HG03460 (cell line): Measurements from ENCODE around the gene AAR2.

Experiments
- ATAC-seq: cut with Tn5 transposase; IDR thresholded peaks from one replicate; pipeline ENCODE4 v1.9.1; 2021; ENCODE audit not compliant: unreplicated experiment

AAR2 gene, protein sequence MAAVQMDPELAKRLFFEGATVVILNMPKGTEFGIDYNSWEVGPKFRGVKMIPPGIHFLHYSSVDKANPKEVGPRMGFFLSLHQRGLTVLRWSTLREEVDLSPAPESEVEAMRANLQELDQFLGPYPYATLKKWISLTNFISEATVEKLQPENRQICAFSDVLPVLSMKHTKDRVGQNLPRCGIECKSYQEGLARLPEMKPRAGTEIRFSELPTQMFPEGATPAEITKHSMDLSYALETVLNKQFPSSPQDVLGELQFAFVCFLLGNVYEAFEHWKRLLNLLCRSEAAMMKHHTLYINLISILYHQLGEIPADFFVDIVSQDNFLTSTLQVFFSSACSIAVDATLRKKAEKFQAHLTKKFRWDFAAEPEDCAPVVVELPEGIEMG

DNA sequence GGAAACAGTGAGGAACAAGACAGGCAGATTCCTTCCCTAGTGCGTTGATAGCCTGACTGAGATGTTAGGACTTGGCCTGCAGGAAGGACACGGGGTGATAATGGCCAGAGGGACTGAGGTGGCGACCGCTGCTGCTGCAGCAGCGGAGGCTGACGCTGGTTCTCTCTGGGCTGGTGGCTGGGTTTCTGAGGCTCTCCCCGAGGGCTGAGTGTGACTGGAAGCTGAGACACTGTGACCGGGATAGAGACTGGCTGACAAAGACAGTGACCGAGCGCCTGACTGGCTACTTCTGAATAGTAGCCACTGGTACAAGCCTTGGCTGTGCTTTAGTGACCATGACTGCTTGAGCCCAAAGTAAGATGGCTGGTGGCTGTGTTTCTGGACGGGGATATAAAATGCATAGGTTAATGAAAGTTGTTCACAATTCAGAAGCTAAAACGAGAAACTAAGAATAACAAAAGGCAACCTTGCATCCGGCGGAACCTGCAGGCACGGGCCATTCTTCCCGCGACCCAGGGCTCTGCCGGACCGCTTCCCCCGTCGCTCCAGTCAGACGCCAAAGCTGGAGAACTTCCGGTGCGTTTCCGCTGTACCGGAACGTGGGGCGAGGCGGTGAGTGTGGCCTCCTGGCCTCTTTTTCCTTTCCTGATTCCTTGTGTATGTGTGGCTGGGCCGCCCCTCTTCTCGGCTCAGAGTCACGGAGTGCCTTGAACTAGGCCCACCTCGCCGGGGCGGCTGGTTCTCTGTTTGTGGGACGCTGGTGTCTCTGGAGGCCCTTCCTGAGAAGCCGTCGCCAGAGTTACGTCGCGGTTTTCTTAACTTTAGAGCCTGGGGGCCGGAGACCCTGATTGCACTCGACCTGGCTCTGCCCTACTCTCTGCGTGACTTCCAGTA is at the start of gene AAR2:
TSS of gene AAR2 (plus strand) at position 587 of the 894 bp plus-strand sequence. CDS start 3,391 bp downstream, outside the sequence.
- peak; percentile 74 for ATAC-seq

DNA sequence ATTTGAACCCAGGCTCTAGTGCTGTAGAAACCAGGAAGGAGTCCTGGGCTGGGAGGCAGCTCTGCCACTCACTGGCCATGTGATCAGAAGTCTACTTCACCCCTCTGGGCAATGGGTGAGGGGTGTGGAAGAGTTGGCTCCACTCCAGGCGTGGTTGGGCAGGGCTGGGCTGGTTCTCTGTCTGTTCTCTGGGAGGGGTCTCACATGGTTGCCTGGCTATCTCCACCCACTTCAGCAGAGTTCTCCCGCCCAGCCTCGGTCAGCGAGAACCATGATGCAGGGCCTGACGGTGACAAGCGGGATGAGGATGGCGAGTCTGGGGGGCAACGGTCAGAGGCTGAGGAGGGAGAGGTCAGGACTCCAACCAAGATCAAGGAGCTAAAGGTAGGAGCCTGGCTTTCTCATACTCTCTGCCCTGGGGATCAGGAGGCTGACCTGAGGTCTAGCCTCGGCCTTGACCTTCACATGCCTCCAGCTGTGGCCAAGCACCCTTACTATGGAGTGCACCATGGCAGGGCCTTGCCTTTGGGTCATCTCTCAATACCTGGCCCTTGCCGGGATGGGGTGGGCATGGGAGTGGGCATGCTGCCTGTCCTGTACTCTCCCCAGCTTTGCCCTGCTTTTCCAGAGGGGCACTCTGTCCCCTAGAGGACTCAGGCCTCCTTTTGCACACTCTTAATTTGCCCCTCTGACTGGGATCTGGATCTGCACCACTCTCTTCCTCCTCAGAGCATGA is 42.1 kb upstream of the AAR2 start:
- no peak for ATAC-seq

DNA sequence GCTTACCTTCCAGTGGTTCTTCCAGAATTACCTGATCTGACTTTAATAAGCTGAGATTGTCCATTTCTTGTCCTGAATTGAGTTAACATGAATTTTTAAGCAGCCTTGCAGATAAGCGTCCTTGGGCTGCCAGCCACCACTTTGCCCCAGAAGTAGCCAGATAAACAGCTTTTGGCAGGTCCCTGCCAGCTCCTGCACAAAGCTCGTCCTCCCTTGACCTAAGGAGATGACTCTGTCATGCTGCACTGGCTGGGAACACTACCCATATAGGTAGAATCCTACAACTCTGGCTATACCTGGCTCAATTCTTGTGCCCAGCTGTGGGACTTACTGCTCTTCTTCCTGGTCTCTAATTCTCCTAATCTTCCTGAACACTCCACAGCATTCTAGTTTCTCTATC is 39.6 kb upstream of the AAR2 start:
- no peak for ATAC-seq

DNA sequence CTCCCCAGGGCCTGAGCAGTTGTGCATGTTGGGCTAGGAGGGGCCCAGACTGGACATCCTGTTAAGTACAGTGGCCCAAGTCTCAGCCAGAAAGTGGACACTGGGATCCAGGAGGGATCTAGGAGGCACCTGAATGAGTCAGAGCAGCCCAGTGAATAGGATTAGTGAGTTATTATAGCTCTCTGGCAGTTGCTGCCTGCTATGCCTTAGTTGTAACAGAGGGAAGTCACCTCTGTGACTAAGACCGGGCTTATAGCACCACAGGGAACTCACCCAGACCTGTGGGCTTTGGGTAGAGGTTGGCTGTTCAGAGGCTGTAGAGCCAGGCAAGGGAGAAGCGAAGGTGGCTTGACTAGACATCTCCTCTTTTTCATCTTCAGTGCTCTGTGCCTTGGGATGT is 39.0 kb upstream of the AAR2 start:
- ATAC-seq = no peak

DNA sequence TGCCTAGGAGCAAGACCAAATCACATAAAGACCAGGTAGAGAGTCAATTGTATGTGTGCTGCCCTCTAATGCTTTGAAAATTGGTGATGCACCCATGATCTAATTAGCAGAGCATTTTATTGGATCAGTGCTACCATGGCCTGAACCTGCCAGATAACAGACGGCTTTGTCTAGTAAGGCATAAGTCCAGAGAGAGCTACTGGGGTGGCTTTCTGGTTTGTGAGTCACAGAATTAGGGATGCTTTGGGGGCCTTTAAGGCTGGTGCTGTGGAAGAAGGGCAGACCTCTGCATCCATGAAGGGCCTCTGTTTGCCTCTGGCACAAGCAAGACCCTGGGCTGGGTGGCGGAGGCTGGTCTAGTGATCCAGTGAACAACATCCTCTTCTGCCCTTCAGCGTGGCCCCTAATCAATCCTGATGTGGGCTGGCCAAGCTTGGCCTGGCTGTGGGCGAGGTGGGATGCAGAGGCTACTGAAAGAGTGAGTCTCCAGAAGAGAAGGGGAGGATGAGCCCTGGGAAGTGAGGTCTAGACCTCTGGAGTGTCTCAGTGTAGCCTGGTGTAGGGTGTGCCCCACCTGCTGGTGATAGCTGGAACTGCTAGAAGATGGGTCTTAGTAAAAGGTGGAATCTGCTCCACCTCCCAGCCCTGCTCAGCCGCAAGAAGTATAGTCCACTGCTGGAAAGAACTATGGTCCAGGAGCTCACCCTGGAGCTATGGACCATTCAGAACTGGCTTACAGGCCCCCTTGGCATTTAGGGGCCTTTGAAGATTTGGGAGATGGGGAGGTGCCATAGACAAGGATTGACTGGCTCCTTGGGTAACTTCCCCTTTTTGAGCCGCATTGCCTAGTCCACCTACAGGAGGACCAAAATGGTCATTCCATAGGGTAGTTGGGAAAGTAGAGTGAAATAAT is 36.7 kb upstream of the AAR2 start:
- ATAC-seq = no peak

DNA sequence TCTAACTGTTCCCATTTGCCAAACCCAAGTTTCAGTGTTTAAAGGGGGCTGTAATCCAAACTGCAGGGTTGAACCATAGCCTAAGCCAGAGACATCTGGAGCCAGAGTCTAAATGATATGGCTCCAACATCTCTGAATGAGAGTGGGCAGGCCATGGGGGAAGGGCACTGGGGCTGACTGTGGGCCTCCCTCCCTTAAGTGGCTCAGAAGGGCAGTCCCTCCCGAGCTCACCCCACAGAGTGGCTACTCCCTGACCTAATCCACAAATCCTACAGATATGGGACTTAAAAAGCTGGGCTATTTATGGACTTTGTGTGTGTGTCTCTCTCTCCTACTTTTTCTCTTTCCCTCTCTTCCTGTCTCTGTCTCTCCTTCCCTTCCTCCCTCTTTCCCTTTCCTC is 35.8 kb upstream of the AAR2 start:
- ATAC-seq = no peak

DNA sequence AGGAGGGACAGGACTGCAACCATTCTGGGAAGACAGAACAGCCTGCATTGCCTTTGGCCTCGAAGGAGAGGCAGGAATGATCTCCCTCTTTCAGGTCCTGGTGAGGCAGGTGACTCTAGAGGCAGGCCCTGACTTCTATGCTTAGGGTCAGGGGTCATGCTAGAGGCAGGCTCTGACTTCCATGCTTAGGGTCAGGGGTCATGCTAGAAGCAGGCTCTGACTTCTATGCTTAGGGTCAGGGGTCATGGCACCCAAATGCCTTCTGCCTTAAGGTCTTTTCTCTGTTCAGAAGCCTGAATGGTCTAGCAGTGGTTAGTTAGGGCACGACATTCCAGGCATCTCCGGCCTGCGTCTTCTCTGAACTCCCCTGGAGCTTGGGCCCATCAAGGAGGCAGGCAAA is 35.1 kb upstream of the AAR2 start:
- ATAC-seq = no peak

DNA sequence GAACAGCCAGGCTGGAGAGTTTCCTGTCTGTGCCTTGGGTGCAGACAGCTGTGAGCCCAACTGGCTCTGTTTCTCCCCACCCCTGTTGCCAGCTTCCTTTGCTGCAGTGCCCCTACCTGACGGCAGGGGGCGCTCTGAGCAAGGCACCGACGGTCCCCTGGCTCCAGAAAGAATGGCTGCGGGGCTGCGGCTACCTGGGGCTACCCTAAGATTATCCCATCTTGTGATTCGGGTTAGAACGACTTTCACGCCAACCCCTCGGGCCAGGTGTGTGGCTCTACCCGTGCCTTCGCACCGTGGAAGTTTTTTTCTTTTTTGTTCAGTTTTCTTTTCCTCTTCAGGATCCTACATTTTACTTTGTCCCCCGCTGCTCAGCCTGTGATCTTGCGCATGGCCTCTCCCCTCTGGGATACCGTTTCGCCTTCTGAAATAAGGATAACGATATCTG is 33.4 kb upstream of the AAR2 start:
- no peak for ATAC-seq

DNA sequence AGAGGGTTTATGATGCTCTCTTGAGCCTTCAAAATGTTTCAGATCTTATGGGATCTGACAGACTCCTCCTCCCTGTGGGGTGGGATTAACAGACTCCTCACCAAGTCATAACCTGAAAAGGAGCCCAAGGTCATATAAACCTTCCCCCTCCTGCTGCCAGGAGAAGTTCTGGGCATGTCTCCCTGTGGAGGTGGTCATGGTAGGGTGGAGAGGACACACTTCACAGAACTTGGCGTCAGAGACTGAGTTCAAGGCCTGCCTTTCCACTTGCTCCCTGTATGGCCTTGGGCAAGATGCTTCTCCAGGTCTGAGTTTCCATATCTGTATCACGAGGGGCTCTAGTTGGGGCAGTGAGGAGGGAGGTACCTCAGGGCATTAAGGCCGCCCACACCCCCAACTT is 32.4 kb upstream of the AAR2 start:
- no peak for ATAC-seq

DNA sequence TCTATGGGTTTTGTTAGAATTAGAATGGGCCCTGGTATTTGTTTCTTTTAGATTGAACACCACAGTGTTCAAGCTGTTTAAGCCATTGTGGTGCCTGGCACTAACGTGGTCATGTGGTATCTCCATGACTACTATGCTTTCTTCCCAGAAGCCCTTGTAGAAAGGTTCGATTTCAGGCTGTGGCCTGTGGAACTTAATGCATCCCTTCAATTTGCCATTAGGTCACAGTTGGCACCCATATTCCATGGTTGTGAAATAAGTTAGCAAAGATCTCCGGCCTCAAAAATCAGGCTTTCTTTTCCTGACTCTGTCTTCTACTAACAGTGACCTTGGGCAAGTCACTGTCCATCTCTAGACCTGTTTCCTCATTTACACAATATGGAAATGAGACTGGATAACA is 31.3 kb upstream of the AAR2 start:
- no peak for ATAC-seq

DNA sequence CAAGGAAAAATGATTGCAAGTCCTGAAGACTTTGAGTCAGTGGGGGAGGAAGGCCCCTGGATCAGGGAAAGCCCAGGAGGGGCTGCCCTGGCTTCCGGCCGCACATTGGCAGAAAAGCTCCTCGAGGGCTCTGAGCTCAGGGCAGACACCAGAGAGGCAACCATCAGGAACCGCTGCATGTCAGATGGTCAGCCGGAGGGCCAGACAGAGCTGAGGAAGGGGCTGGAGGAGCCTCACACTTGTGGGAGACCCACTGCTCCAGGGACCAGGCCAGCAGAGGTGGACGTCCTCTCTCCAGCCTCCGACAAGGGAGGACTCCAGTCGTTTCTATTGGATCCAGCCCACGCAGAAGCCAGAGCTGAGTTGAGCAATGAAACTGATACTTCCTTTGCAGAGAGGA is 30.2 kb upstream of the AAR2 start:
- ATAC-seq = no peak

DNA sequence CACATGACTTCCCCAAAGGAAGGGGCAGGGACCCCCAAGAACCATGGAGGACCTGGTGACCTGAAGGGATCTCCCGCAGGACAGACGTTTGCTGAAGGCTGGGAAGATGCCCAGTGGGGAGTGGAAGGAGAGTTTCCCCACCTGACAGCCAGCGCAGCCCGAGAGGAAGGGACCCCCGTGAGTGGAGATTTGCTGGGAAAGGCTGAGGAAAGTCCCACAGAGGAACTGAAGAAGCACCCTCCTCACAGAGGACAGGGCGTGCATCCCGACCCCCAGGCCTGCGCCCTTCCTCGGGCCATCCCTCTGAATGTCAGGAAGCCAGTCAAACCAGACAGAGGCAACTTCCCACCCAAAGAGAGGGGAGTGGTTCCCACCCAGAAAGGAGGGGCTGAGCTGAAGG is 29.6 kb upstream of the AAR2 start:
- ATAC-seq = no peak

DNA sequence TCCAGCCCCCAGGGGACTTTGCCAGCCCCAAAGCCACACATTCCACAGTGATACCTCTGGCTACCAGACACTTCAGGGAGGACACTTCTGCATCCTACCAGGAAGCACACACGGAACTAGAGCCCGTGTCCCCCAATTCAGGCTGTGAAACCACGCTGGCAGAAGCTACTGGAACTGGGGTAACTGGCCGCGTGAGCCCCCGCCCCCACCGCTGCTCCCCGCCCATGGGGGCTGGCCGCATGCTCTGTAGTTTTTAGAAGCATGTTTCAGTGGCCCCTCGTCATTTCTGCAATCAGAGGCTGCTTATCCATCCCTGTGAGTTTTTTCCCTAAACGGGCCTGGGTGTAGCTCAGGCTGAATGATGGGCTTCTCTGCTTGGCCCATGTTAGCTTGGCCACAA is 28.7 kb upstream of the AAR2 start:
- no peak for ATAC-seq

DNA sequence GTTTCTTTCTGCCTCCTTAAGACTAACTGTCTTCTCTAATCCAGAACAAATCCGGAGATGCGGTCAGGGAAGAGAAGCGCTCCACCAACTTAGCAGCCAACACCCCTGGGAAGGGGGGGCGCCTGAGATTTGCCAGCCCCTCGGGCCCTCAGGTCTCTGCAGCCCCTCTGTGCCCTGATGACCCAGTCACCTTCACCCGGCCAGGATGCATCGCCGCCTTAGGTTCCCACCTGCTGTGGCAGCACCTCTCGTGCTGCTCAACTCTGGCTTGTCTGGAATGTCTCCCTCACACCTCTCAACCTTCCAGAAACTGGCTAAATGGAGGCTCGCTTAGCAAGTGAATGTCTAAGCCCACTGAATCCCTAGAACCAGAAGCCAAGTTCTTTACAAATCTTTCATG is 28.0 kb upstream of the AAR2 start:
- no peak for ATAC-seq

DNA sequence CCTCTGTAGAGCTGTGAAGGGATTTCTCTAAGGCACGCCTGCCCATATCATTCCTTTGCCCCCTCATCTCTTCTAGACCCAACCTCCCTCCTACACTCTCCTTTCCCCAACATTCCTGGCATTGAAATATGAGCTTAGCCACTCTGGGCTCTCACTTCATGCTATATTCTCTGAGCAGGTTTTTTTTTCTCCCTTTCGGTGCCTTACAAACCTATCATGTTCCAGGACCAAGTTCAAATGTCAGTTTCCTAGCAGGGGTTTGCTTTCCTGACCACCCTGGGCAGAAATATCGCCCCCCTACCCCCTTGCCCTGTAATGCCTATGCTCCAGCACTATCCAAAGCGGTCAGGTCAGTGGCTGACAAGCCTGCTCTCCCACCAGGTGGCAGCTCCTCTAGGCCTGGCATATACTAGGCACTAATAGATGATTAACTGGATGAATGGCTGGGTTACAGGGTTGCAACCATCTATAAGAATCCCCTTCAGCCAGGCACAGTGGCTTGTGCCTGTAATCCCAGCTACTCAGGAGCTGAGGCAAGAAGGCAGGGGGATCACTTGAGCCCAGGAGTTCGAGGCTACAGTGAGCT is 25.7 kb upstream of the AAR2 start:
- ATAC-seq = no peak

DNA sequence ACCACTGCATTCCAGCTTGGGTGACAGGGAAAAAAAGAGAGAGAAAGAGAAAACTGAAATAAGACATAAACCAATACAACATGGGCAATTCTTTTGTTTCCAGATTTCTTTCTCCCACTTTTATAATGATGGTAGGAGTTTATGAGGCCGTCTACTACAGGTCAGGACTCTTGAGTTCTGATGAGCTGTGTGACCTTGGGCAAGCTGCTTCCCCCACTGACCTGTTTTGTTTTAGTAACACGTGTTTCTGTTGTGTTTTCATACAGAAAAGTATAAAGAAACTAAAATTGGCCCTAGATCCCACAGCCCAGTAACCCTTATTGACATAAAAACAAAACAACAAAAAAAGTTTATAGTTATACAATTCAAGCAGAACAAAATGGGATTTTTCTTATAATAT is 22.9 kb upstream of the AAR2 start:
- ATAC-seq = no peak

DNA sequence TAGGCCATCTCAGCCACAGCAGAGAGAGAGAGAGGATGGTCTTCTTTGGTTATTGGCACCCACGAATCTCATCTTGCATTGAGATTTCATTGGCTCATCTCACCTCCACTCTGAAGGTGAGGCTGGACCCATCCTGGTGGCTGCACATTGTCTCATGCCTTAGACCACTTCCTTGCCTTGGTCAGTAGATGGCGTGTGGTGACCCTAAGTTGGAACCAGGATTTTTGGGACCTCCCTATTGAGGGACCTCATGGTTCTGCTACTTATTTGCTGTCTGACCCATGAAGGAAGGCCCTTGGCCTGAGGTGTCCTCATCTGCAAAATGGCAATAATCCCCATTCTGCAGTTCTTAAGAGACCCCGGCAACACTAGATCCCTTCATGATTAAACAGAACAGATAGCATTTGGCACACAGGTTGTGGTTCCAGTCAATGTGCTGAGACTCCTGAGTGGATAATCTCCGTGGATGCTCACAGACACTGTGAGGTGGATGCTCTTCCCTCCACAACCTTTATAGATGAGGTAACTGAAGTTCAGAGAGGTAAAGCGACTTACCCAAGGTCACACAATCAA is 21.5 kb upstream of the AAR2 start:
- ATAC-seq = no peak

DNA sequence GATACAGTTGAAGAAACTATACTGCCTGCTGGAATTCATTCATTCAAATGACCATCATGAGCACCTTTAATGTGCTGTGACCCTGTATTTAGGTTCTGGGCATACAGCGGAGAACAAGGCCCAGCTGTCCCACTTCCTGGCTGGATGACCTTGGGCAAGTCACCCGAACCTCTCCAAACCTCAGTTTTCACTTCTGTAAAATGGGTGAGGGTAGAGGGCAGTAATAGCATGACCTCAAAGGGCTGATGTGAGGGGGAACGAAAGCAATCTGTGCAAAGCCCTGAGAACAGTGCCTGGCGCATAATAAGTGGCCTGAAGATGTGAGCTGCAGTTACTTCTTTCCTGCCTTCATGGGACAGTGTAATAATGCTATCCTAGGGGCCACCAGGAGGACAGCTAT is 20.5 kb upstream of the AAR2 start:
- ATAC-seq = no peak

DNA sequence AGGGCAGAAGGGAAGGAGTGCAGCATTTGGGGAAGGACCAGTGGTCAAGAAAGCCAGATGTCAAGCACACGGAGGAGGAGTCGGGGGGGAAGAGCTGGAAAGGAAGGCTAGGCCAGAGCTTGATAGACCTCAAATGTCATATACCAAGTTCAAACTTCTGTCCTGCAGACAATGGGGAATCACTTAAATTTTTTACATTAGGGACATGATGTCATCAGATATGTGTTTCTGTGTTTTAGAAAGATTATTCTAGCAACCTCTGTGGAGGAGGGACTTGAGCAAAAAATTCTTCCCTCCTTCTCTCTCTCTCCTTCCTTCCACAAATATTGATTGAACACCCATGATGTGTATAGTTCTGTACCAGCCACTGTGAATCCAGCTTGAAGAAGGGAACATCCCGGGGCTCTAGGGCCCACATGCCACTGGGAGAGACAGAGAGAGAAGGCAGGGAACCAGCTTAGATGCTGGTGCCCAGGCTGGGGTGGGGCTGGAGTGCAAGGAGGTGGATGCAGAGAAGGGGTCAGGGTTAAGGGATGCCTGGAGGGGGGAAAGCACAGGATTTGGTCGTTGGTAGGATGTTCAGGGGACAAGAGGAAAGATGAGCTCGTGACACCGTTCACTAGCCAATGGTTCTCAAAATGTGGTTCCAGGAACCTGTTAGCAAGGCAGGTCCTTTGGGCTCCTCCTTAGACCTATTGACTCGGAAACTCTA is 19.8 kb upstream of the AAR2 start:
- ATAC-seq = no peak
